Activated CD4-positive, alpha-beta T cell treated with anti-CD3 and anti-CD28 coated beads for 36 hours (primary cell): Measurements from ENCODE around the gene NFIL3. TPM values are rescaled to one million over a fixed set of nuclear protein-coding genes. Genes with fewer than 3 reads are reported as not detected.
A peak's percentile ranks its signal among the peaks of the same experiment; 100 is the strongest.

Experiments used
- ATAC-seq: fragments of 200-7000 bp; cut with Tn5 transposase; one replicate; pipeline ENCODE4 v1.10.0; 2021; ENCODE audit warnings: mild to moderate bottlenecking, moderate library complexity
- CTCF ChIA-PET: fragments of 350-600 bp; sonication (Branson Sonifier 250); formaldehyde crosslinking; loops from one replicate; lab custom pipeline; 2021; ENCODE audit warnings: antibody characterized with exemption; lab: Charles Lee
- POLR2A ChIA-PET: fragments of 350-600 bp; sonication (Branson Sonifier 250); formaldehyde crosslinking; loops from one replicate; lab custom pipeline; 2021; ENCODE audit warnings: antibody characterized with exemption, inconsistent platforms; lab: Charles Lee
- DNase-seq: peaks from one replicate; pipeline ENCODE4 v3.0.0-alpha.2; 2020
- H3K27ac Mint-ChIP-seq: one replicate; pipeline ENCODE4 v1.8.0; 2021; ENCODE audit warnings: mixed read lengths
- H3K27me3 Mint-ChIP-seq: one replicate; pipeline ENCODE4 v1.8.0; 2021; ENCODE audit warnings: mixed read lengths
- H3K36me3 Mint-ChIP-seq: one replicate; pipeline ENCODE4 v1.8.0; 2021; ENCODE audit warnings: low read depth, mixed read lengths
- H3K4me1 Mint-ChIP-seq: one replicate; pipeline ENCODE4 v1.8.0; 2021; ENCODE audit warnings: mixed read lengths
- H3K4me3 Mint-ChIP-seq: one replicate; pipeline ENCODE4 v1.8.0; 2021; ENCODE audit warnings: mild to moderate bottlenecking, moderate library complexity, mixed read lengths
- H3K9me3 Mint-ChIP-seq: one replicate; pipeline ENCODE4 v1.8.0; 2021; ENCODE audit warnings: low read depth, mixed read lengths
- intact Hi-C, 2 experiments: fragments of 100-400 bp; cut with DNase I in 1 of 2; cut with micrococcal nuclease in 1 of 2; formaldehyde crosslinking; loops; one replicate each; pipeline versions ENCODE4 v1.14.2 to v1.15.1; 2022 to 2024; cut with DNase I, micrococcal nuclease
- total RNA-seq, 2 experiments: library from RNA; stranded (reverse); gene quantifications; one replicate each; pipeline ENCODE4 v1.2.3, GENCODE V29; 2021

The NFIL3 gene
- total RNA-seq, 2 experiments from 2014 or later, result 120 to 122 TPM

DNA sequence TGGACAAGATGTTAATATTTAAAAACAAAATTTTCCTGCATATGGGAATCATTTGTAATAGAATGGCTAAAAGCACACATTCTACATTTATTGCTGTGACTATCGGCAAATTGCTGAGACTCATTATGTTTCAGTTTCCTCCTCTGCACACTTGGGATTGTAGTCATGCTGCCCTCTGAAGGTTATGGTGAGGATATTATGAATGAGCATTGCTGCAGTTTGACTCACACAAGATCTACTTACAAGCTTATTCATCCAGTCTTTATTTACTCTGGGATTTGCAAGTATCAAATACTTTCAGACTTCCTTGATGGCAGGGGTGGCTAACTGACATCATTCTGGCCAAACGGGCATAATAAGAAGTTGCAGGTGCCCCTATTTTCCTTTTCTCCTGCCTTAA lies 9.5 kb upstream of the NFIL3 start:
- H3K4me3 Mint-ChIP-seq, result no peak overlapping the region
- H3K4me1 Mint-ChIP-seq, result peaks cover 10% of the 10 kb centered on the region
- intact Hi-C loops, result loop anchor here (1.0 to 5.0 kb wide), 4 partner anchors 249 to 518 kb away; no protein-coding TSS in a partner anchor
- H3K36me3 Mint-ChIP-seq, result no peaks in the 10 kb centered on the region
- ATAC-seq (peak; percentile 99), DNase-seq (peak; percentile 34)
- peaks cover 21% of the 10 kb centered on the region for H3K27me3 Mint-ChIP-seq
- H3K27ac Mint-ChIP-seq, result no peak overlapping the region
- ChIA-PET CTCF (interaction anchor here (0.6 to 3.2 kb wide), 16 partner anchors 8 to 520 kb away, joined by 3 to 30 read pairs (median 4); partner anchors contain the start of gene NFIL3), POLR2A (interaction anchor here (0.6 to 1.0 kb wide), 3 partner anchors 225 to 333 kb away, joined by 3 to 4 read pairs (median 3); no protein-coding TSS in a partner anchor)
- H3K9me3 Mint-ChIP-seq, result no peaks in the 10 kb centered on the region

DNA sequence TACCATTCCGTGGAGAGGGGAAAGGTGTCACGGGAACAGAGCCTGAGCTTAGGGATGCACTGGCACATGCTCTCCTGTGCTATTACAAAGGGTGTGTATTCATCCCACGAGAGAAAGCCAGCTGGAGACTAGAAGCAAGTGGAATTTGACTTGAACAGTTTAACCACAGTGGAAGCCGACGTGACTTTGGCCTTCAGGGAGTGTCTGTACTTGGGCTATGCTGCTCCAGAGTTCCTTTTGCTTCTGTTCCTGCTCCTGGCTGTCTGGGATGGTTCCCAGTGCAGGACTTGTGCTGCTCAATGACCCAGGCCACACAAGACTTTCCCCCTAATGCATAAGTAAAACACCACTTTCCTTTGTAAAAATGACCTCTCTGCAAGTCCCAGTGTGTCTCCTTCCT lies 7.9 kb upstream of the NFIL3 start:
- Mint-ChIP-seq H3K36me3 (no peaks in the 10 kb centered on the region), H3K4me3 (no peak overlapping the region), H3K27me3 (peaks cover 17% of the 10 kb centered on the region), H3K4me1 (peaks cover 20% of the 10 kb centered on the region), H3K9me3 (no peaks in the 10 kb centered on the region), H3K27ac (no peak overlapping the region)
- intact Hi-C loops, result loop anchor here (2.0 to 5.0 kb wide), 4 partner anchors 251 to 444 kb away; no protein-coding TSS in a partner anchor
- no peak for ATAC-seq
- POLR2A ChIA-PET, result no interaction called here
- CTCF ChIA-PET, result interaction anchor here (1.0 to 3.2 kb wide), 2 partner anchors 109 to 516 kb away, joined by 3 to 30 read pairs; no protein-coding TSS in a partner anchor
- no peak for DNase-seq

GRCh38 chr9:91429501-91429900 lies 5.9 kb upstream of the NFIL3 start:
- Mint-ChIP-seq H3K36me3 (peaks cover 3% of the 10 kb centered on the region), H3K27ac (no peak overlapping the region), H3K4me1 (peaks cover 39% of the 10 kb centered on the region), H3K4me3 (no peak overlapping the region), H3K27me3 (peaks cover 7% of the 10 kb centered on the region), H3K9me3 (no peaks in the 10 kb centered on the region)
- intact Hi-C loops, result loop anchor here in 1 of 2 experiments (10.0 kb wide), 1 partner anchor 1945 kb away; no protein-coding TSS in a partner anchor
- no peak for DNase-seq
- no peak for ATAC-seq
- CTCF ChIA-PET, result interaction anchor here (1.3 to 3.1 kb wide), 5 partner anchors 11 to 514 kb away, joined by 3 to 17 read pairs (median 5); no protein-coding TSS in a partner anchor
- POLR2A ChIA-PET, result no interaction called here

DNA sequence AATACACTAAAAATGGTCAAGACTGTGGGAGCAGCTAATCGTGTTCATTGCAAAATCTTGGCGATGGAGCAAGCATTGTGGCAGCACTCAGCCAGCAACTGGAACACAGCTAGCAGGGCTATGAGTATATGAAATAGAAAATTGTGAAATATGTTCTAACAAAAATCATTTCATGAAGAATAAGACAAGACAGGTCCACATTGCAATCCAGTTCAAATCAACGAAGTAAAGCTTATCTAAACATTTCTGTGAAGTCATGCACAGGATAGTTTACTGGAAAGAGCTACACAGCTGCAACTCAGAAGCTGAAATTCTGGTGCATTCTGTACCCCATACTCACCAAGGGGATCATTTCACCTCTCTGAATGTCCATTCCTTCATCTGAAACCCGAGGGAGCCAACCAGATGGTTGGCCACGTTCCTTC lies 5.3 kb upstream of the NFIL3 start:
- no peak overlapping the region for H3K4me3 Mint-ChIP-seq
- peaks cover 7% of the 10 kb centered on the region for H3K27me3 Mint-ChIP-seq
- no peaks in the 10 kb centered on the region for H3K9me3 Mint-ChIP-seq
- ATAC-seq (no peak), DNase-seq (no peak)
- intact Hi-C loops, result loop anchor here in 1 of 2 experiments (10.0 kb wide), 1 partner anchor 1944 kb away; no protein-coding TSS in a partner anchor
- H3K4me1 Mint-ChIP-seq, result peaks cover 40% of the 10 kb centered on the region
- POLR2A ChIA-PET, result interaction anchor here (0.7 kb wide), 1 partner anchor 238 kb away, joined by 3 read pairs; no protein-coding TSS in a partner anchor
- H3K36me3 Mint-ChIP-seq, result peaks cover 3% of the 10 kb centered on the region
- CTCF ChIA-PET, result interaction anchor here (0.7 to 3.1 kb wide), 7 partner anchors 10 to 514 kb away, joined by 3 to 17 read pairs (median 3); no protein-coding TSS in a partner anchor
- no peak overlapping the region for H3K27ac Mint-ChIP-seq

DNA sequence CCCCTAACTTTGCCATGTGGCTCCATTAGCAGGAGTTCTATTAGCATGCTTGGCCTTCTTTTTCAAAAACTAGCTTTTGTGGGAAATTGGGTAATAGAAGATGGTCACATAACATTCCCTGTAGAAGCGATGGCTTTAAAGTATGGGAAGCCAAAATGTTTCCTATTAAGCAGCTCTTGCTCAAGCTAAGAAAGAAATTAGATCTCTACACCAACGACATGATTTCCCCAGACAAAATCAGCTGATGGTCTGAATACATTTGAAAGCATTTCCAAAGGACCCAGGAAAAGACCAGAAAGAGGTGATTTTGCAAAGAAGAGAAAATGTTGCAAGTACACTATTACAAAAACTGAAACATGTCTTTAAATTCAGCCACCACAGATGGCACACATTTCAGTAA lies 4.8 kb upstream of the NFIL3 start:
- H3K9me3 Mint-ChIP-seq, result no peaks in the 10 kb centered on the region
- intact Hi-C loops, result loop anchor here in 1 of 2 experiments (10.0 kb wide), 1 partner anchor 1944 kb away; no protein-coding TSS in a partner anchor
- ATAC-seq (no peak), DNase-seq (no peak)
- H3K36me3 Mint-ChIP-seq, result peaks cover 3% of the 10 kb centered on the region
- ChIA-PET POLR2A (interaction anchor here (0.7 kb wide), 1 partner anchor 237 kb away, joined by 3 read pairs; no protein-coding TSS in a partner anchor), CTCF (interaction anchor here (0.7 to 3.1 kb wide), 7 partner anchors 10 to 513 kb away, joined by 3 to 17 read pairs (median 3); no protein-coding TSS in a partner anchor)
- peaks cover 40% of the 10 kb centered on the region for H3K4me1 Mint-ChIP-seq
- H3K27ac Mint-ChIP-seq, result peak overlapping the region; percentile 32
- H3K4me3 Mint-ChIP-seq, result no peak overlapping the region
- H3K27me3 Mint-ChIP-seq, result peaks cover 7% of the 10 kb centered on the region

GRCh38 chr9:91427873-91428272 lies 4.2 kb upstream of the NFIL3 start:
- Mint-ChIP-seq H3K4me3 (no peak overlapping the region), H3K27me3 (peaks cover 7% of the 10 kb centered on the region), H3K4me1 (peaks cover 40% of the 10 kb centered on the region), H3K9me3 (no peaks in the 10 kb centered on the region), H3K36me3 (peaks cover 6% of the 10 kb centered on the region), H3K27ac (peak overlapping the region; percentile 32)
- ATAC-seq, result no peak
- intact Hi-C loops, result loop anchor here (2.0 to 10.0 kb wide), 2 partner anchors 391 to 1943 kb away; no protein-coding TSS in a partner anchor
- ChIA-PET POLR2A (interaction anchor here (0.5 kb wide), 1 partner anchor 17 kb away, joined by 3 read pairs; no protein-coding TSS in a partner anchor), CTCF (interaction anchor here (0.7 to 3.1 kb wide), 4 partner anchors 9 to 513 kb away, joined by 3 to 17 read pairs (median 5); no protein-coding TSS in a partner anchor)
- DNase-seq, result no peak

GRCh38 chr9:91426123-91426745 lies 2.6 kb upstream of the NFIL3 start:
- Mint-ChIP-seq H3K27ac (peak overlapping the region; percentile 95), H3K27me3 (peaks cover 7% of the 10 kb centered on the region), H3K9me3 (no peaks in the 10 kb centered on the region), H3K4me1 (peaks cover 37% of the 10 kb centered on the region), H3K36me3 (peaks cover 19% of the 10 kb centered on the region), H3K4me3 (peak overlapping the region; percentile 78)
- intact Hi-C loops, result loop anchor here (1.0 to 10.0 kb wide), 4 partner anchors 389 to 1941 kb away; no protein-coding TSS in a partner anchor
- ChIA-PET CTCF (interaction anchor here (0.6 to 2.9 kb wide), 13 partner anchors 7 to 511 kb away, joined by 3 to 14 read pairs (median 4); no protein-coding TSS in a partner anchor), POLR2A (interaction anchor here (0.6 to 3.4 kb wide), 10 partner anchors 61 to 511 kb away, joined by 3 to 24 read pairs (median 6); partner anchors contain the start of gene AUH)
- ATAC-seq, result no peak
- no peak for DNase-seq

- Mint-ChIP-seq H3K36me3 (peaks cover 26% of the 10 kb centered on the region), H3K9me3 (no peaks in the 10 kb centered on the region), H3K4me3 (peak overlapping the region; percentile 78), H3K4me1 (peaks cover 41% of the 10 kb centered on the region), H3K27me3 (peaks cover 3% of the 10 kb centered on the region), H3K27ac (peak overlapping the region; percentile 95)
- ATAC-seq (peak; percentile 11), DNase-seq (peak; percentile 55)
- POLR2A ChIA-PET, result interaction anchor here (0.6 to 3.4 kb wide), 8 partner anchors 65 to 376 kb away, joined by 3 to 24 read pairs (median 5); partner anchors contain the start of gene AUH
- CTCF ChIA-PET, result interaction anchor here (0.6 to 2.9 kb wide), 10 partner anchors 8 to 1546 kb away, joined by 3 to 14 read pairs (median 4); no protein-coding TSS in a partner anchor
- intact Hi-C loops, result loop anchor here in 1 of 2 experiments (10.0 kb wide), 1 partner anchor 1940 kb away; no protein-coding TSS in a partner anchor
These were observed 1.6 kb upstream of the NFIL3 start for GRCh38 chr9:91425271-91425670.

DNA sequence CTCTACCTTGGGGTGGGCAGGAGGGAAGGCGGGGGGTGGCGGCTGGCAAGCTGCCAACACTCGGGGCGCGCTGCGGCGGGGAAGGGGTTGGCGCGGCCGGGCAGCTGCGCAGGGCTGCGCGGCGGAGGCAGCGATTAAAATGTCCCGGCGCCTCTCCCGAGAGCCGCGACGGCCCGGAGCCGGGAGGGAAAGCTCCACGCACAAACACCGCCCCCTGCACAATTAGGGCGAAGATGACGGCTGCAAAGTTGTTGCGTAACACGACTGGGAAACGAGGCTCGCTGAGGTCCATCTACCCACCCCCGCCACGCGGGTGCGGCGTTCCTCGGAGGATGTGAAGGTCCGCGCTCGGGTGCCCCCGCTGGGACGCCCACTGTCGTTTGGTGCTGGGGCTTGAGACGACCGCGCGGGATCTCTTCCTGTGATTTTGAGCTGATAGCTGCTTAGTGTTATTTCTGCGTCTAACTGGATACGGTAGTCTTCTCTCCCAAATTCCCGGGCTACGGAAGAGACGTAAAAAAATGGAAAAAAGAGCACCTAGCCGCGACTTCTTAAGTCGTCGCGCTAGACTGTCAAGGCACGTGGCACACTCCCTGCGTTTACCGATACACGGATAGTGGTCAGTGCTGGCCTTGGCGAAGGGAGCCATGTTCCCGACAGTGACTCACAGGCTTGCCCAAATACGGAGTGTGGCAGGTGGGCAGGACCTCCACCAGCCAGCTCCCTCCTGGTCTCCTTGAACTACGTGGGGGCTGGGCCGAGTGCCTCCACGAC lies 958 bp upstream of the NFIL3 start:
- Mint-ChIP-seq H3K27ac (peak overlapping the region; percentile 95), H3K27me3 (peaks cover 3% of the 10 kb centered on the region), H3K9me3 (no peaks in the 10 kb centered on the region), H3K36me3 (peaks cover 28% of the 10 kb centered on the region), H3K4me3 (peak overlapping the region; percentile 78), H3K4me1 (peaks cover 48% of the 10 kb centered on the region)
- peak; percentile 35 for ATAC-seq
- intact Hi-C loops, result loop anchor here (1.0 to 10.0 kb wide), 6 partner anchors 162 to 2002 kb away; no protein-coding TSS in a partner anchor
- POLR2A ChIA-PET, result interaction anchor here (0.6 to 3.4 kb wide), 14 partner anchors 9 to 509 kb away, joined by 3 to 24 read pairs (median 4); partner anchors contain the start of gene AUH
- DNase-seq, result peak; percentile 90
- CTCF ChIA-PET, result interaction anchor here (0.6 to 2.9 kb wide), 10 partner anchors 9 to 1546 kb away, joined by 3 to 14 read pairs (median 3); no protein-coding TSS in a partner anchor
